ENCODE measurements around the gene KIF24. TPM values are rescaled to one million over a fixed set of nuclear protein-coding genes. Genes with fewer than 3 reads are reported as not detected.
A peak's percentile ranks its signal among the peaks of the same experiment; 100 is the strongest.

Gene KIF24
- total RNA-seq: 0.21 TPM

DNA sequence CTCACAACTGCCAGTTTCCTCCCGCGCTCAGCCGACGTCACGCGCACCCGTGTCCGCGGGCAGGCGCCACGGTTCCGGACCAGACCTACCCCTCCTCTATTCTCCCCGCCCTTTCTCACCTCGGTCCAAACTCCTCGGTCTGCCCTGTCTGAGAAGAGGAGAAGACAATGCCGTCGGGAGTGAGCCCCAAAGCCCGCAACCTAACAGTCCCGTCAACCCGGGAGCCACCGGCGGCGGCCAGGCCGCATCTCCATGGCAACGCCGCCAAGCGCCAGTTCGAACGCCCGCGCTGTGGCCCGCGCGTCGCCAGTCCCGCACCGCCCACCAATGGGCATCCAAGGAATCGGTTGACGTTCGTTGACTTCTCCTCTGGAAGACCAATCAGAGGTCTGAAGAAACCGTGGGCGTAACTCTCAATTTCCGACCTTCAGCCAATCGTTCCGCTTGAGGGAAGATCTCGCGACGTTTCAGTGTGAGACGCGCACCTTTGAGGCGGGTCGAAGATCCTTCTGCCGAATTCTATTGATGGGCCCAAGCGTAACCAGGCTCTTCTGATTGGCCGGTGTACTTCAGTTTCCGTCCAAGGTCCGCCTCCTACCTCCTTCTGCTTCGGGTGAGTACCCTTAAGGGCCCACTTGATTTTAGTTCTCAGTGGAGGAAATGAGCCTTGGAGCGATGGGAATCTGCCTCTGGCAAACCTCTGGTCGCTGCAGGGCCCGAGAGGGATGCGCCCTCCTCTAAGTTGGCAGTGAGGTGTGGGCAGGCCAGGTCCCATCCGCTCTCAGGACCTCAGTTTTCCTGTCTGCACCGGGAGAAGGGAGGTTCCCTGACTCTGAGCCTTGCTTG, at the start of gene KIF24, which contains the start of gene NUDT2:
Gene KIF24 (minus strand): TSS at position 282 of the 846 bp plus-strand sequence. CDS start 17,922 bp downstream, outside the sequence.
Gene NUDT2 (plus strand): TSS at position 583 of the 846 bp plus-strand sequence. CDS start 9,471 bp downstream, outside the sequence.
- Histone ChIP-seq H3K27ac (peak within 1 kb of the TSS; percentile 88 to 93), H3K4me3 (peak within 1 kb of the TSS; percentile 84 to 89), H3K4me1 (peaks cover 0 to 9% of the 10 kb centered on the region in 2 donors), H3K27me3 (no peaks in the 10 kb centered on the region), H3K9me3 (no peaks in the 10 kb centered on the region), H3K36me3 (no peaks in the 10 kb centered on the region)
- peak; percentile 97 to 99 for DNase-seq (ENCODE audit: low spot score in 2 of 2)
- intact Hi-C loops (cut with DNase I): loop anchor here (1.0 to 5.0 kb wide), 7 partner anchors 76 to 338 kb away; partner anchors contain the start of genes DCAF12, UBAP1 and UBAP2
- TF ChIP-seq CTCF (IDR thresholded peaks at IDR 0.05): no peak

DNA sequence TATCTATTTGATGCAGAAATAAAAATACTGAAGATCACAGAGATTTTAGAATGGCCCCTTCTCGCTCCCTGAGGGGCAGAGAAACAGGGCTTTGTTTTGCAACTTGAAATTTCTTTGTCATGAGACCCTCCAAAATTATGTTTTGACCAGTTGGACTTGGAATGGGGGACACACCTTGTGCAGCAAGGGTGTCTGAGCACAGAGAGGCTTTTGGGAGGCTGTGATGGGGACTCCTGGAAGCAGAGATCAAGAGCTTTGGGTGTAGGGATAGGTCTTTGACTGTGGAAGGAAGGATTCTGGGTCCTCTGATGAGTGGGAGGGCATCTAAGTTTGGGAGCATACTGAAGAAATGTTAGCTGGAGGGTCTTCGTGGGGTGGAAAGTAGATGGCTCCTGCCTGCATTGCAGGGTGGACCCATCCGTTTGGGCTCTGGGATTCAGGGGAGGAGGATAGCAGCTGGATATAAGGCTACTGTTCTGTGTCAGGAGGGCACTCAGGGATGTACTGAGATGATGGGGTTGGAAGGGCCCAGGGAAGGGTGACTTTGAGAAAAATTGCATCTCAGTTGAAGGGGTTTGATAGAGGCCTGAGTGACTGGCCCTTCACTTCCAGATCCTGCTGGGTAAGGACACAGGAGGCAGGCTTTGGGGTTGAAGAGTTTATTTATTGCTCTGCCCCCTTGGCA, 49.5 kb upstream of the KIF24 start:
- Histone ChIP-seq H3K27me3 (no peaks in the 10 kb centered on the region), H3K4me3 (no peak overlapping the region), H3K36me3 (no peaks in the 10 kb centered on the region), H3K9me3 (no peaks in the 10 kb centered on the region), H3K27ac (no peak overlapping the region), H3K4me1 (peaks cover 7 to 16% of the 10 kb centered on the region in 2 donors)
- DNase-seq (ENCODE audit: low spot score in 2 of 2): no peak
- TF ChIP-seq CTCF (IDR thresholded peaks at IDR 0.05): no peak
- intact Hi-C loops (cut with DNase I): loop anchor here (1.0 to 5.0 kb wide), 2 partner anchors 46 to 126 kb away; no protein-coding TSS in a partner anchor

GRCh38 chr9:34377404-34377746, 48.3 kb upstream of the KIF24 start:
- no peak for TF ChIP-seq CTCF (IDR thresholded peaks at IDR 0.05)
- intact Hi-C loops (cut with DNase I): loop anchor here (2.0 to 5.0 kb wide), 3 partner anchors 81 to 199 kb away; partner anchors contain the start of genes DNAI1, FAM219A and UBAP1
- Histone ChIP-seq H3K36me3 (peaks cover 0 to 3% of the 10 kb centered on the region in 2 donors), H3K4me3 (peak overlapping the region; percentile 85 to 86), H3K9me3 (no peaks in the 10 kb centered on the region), H3K27ac (peak overlapping the region; percentile 74 to 78), H3K4me1 (peaks cover 7 to 16% of the 10 kb centered on the region in 2 donors), H3K27me3 (no peaks in the 10 kb centered on the region)
- DNase-seq (ENCODE audit: low spot score in 2 of 2): no peak

GRCh38 chr9:34376596-34377403, 47.7 kb upstream of the KIF24 start, which contains the start of gene MYORG:
TSS of gene MYORG (minus strand) at chr9:34376898. CDS start at chr9:34372943, 3,955 bp downstream.
- peak; percentile 88 to 97 for DNase-seq (ENCODE audit: low spot score in 2 of 2)
- H3K4me3 ChIP-seq: peak within 1 kb of the TSS; percentile 85 to 86
- intact Hi-C loops (cut with DNase I): loop anchor here (2.0 to 5.0 kb wide), 3 partner anchors 82 to 198 kb away; partner anchors contain the start of genes DNAI1, FAM219A and UBAP1
- peak within 1 kb of the TSS; percentile 74 to 78 for H3K27ac ChIP-seq
- H3K4me1 ChIP-seq: peaks cover 7 to 16% of the 10 kb centered on the region in 2 donors
- TF ChIP-seq CTCF (IDR thresholded peaks at IDR 0.05): no peak
- H3K9me3 ChIP-seq: no peaks in the 10 kb centered on the region
- no peaks in the 10 kb centered on the region for H3K27me3 ChIP-seq
- H3K36me3 ChIP-seq: peaks cover 0 to 9% of the 10 kb centered on the region in 2 donors

Data from ascending aorta (tissue), 2 donors.